ENCODE results near the gene TOB1. TPM values are rescaled to one million over a fixed set of nuclear protein-coding genes. Genes with fewer than 3 reads are reported as not detected.
A peak's percentile ranks its signal among the peaks of the same experiment; 100 is the strongest.
"Not testable (repeated sequence)": the region's sequence is repeated elsewhere in the genome, so short reads cannot be mapped to it uniquely, and the experiment has no call there.

TOB1 gene
- polyA plus RNA-seq, 3 donors = 34.5 to 36.1 (median 35.4) TPM

DNA sequence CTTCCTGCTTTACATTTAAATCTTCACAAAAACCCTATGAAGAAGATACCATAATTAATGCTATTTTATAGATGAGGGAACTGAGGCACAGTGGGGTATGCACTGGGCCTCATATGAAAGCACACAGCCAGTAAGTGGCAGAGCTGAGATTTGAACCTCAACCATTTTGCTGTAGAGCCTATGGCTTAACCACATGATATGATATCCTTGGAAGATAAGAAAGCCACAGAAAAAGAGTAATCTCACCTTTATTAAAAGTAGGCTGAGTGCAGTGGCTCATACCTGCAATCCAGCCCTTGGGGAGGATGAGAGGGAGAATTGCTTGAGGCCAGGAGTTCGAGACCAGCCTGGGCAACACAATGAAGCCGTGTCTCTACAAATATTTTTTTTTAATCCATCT, 15.0 kb upstream of the TOB1 start:
- DNase-seq (ENCODE audit: extremely low read depth in 1 of 11, low read depth in 9 of 11, low spot score in 4 of 11) = no peak

DNA sequence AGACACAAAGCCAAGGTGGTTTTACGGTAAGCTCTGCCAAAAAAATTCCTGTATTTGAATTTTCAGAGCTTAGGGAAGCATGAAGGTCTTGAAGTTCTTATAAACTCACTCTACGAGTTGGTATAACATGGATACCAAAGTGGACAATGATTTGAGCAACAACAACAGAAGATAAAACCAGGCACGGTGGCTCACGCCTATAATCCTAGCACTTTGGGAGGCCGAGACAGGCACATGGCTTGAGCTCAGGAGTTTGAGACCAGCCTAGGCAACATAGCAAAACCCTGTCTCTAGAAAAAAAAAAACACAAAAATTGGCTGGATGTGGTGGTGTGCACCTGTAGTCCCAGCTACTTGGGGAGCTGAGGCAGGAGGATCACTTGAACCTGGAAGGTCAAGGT, 12.9 kb upstream of the TOB1 start:
- no peak for DNase-seq (ENCODE audit: extremely low read depth in 1 of 11, low read depth in 9 of 11, low spot score in 4 of 11)

DNA sequence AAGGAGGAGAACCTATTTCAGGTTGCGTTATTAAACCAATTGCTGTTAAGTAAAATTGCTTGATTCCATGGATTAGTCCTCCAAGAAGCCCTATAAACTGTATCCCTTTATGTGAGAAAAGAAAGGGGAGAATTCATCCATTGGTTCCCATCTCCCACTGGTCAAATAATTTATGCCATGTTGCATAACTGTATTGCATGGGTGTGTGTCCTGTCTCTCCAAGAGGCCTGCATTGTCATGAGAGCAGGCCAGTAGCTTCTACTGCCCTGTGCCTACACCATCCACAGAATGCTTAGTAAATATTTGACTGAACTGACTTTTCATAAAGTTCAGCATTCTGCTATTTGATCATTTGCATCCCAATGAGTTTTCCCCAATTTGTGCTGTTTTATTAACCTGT, 11.7 kb upstream of the TOB1 start:
- DNase-seq (ENCODE audit: extremely low read depth in 1 of 11, low read depth in 9 of 11, low spot score in 4 of 11) = no peak

- not testable (repeated sequence) for DNase-seq (ENCODE audit: extremely low read depth in 1 of 11, low read depth in 9 of 11, low spot score in 4 of 11)
Observed at GRCh38 chr17:50877042-50877441, 10.9 kb upstream of the TOB1 start.

DNA sequence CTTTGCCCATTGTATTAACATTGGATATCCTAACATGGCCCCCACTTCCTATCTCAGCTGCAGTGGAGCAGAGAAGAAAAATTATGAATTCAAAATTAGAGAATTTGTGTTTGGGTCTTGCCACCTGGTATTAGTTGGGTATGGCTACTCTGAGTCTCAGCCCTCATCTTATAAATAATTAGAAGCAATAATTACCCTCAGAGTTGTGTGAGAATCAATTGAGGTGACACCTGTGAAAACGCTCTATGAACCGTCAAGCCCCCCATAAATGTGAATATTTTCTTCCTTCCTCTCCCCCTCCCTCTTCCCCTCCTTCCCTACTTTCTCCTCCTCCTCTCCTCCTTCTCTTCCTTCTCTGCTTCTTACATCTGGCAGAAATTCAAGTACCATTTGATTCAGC, 8.9 kb upstream of the TOB1 start:
- DNase-seq (ENCODE audit: extremely low read depth in 1 of 11, low read depth in 9 of 11, low spot score in 4 of 11) = no peak

GRCh38 chr17:50872710-50873424, 6.7 kb upstream of the TOB1 start:
- no peak for DNase-seq (ENCODE audit: extremely low read depth in 1 of 11, low read depth in 9 of 11, low spot score in 4 of 11)

DNA sequence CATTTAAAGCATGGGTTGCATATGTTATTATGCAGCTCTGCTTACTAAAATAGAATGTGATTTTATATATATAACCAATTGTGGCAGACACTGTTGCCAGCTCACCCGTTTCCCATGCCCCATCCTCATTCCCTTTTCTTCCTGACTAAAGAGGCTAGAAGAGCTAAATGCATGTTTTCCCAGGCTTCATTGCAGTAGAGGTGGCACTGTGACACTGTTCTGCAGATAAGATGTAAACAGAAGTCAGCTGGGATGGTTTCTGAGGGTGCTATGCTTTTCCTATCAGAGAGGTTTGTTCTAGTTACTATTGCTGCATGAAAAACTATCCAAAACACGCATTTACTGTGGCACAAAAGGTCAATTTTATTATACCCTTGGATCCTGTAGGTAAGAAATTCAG, 5.7 kb upstream of the TOB1 start:
- no peak for DNase-seq (ENCODE audit: extremely low read depth in 1 of 11, low read depth in 9 of 11, low spot score in 4 of 11)

- DNase-seq (ENCODE audit: extremely low read depth in 1 of 11, low read depth in 9 of 11, low spot score in 4 of 11) = no peak
Observed at GRCh38 chr17:50871364-50871763, 5.2 kb upstream of the TOB1 start.

GRCh38 chr17:50868602-50869001, 2.4 kb upstream of the TOB1 start:
- no peak for DNase-seq (ENCODE audit: extremely low read depth in 1 of 11, low read depth in 9 of 11, low spot score in 4 of 11)

- no peak for DNase-seq (ENCODE audit: extremely low read depth in 1 of 11, low read depth in 9 of 11, low spot score in 4 of 11)
Observed at GRCh38 chr17:50868140-50868438, 1.9 kb upstream of the TOB1 start.

GRCh38 chr17:50867363-50868139, 1.4 kb upstream of the TOB1 start:
- peak; percentile 89 to 97 (median 94) for DNase-seq (ENCODE audit: extremely low read depth in 1 of 11, low read depth in 9 of 11, low spot score in 4 of 11)

DNA sequence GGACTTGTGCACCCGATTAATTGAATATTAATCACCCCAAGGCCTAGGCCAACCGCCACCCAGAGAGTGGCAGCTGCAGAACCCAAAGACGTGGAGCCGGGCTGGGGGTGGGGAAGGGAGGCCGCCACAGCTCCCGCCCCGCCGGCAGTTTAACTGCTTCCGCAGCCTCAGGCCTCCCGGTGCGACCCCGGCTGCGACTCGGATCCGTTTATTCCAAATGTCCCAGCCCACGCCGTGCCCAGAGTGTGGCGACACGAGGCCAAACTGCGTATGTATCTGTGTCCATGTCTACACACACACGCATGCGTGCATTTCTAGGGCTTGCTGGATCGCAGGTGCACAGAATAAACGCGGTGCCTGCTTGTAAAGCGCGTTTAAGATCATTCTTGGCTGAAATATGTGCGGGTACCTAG, 802 bp upstream of the TOB1 start:
- peak in 8 of 11 donors; percentile 50 to 70 (median 53) for DNase-seq (ENCODE audit: extremely low read depth in 1 of 11, low read depth in 9 of 11, low spot score in 4 of 11)

- no peak for DNase-seq (ENCODE audit: extremely low read depth in 1 of 11, low read depth in 9 of 11, low spot score in 4 of 11)
Observed at GRCh38 chr17:50865868-50866260, 290 bp downstream of the TOB1 start.

- DNase-seq (ENCODE audit: extremely low read depth in 1 of 11, low read depth in 9 of 11, low spot score in 4 of 11) = peak in 6 of 11 donors; percentile 26 to 50 (median 35)
Observed at GRCh38 chr17:50865060-50865867, 890 bp downstream of the TOB1 start.

GRCh38 chr17:50864747-50865059, 1.5 kb downstream of the TOB1 start:
- DNase-seq (ENCODE audit: extremely low read depth in 1 of 11, low read depth in 9 of 11, low spot score in 4 of 11) = no peak

- DNase-seq (ENCODE audit: extremely low read depth in 1 of 11, low read depth in 9 of 11, low spot score in 4 of 11) = no peak
Observed at GRCh38 chr17:50863931-50864330, 2.2 kb downstream of the TOB1 start.

- peak in 2 of 11 donors; percentile 29 to 32 for DNase-seq (ENCODE audit: extremely low read depth in 1 of 11, low read depth in 9 of 11, low spot score in 4 of 11)
Observed at GRCh38 chr17:50863221-50863843, 2.8 kb downstream of the TOB1 start.

- no peak for DNase-seq (ENCODE audit: extremely low read depth in 1 of 11, low read depth in 9 of 11, low spot score in 4 of 11)
Observed at GRCh38 chr17:50861822-50862528, 4.2 kb downstream of the TOB1 start.

GRCh38 chr17:50861334-50861676, 4.8 kb downstream of the TOB1 start:
- DNase-seq (ENCODE audit: extremely low read depth in 1 of 11, low read depth in 9 of 11, low spot score in 4 of 11) = no peak

Measured in renal cortex interstitium (tissue), 11 donors.